Measurements from ENCODE around the gene ANKZF1. TPM values are rescaled to one million over a fixed set of nuclear protein-coding genes. Genes with fewer than 3 reads are reported as not detected.
"Not testable (repeated sequence)": the region's sequence is repeated elsewhere in the genome, so short reads cannot be mapped to it uniquely, and the experiment has no call there.

Gene ANKZF1
- total RNA-seq, 5 donors from 2014 or later (not counting 1 experiment from before 2014, with no cell fraction given): 119 to 220 (median 194) TPM

GRCh38 chr2:219200502-219201326 lies 28.9 kb upstream of the ANKZF1 start:
- not testable (repeated sequence) for H3K9me3 ChIP-seq; H3K36me3 Mint-ChIP-seq; H3K36me3 ChIP-seq (ENCODE audit: control insufficient read depth in 2 of 2, extremely low read depth in 1 of 2, insufficient read depth in 1 of 2, low read length in 1 of 2); H3K27me3 Mint-ChIP-seq; H3K9me3 Mint-ChIP-seq; ATAC-seq (replicated peaks in 1 of 4); H3K27me3 ChIP-seq (replicated peaks in 1 of 2; ENCODE audit: control insufficient read depth in 2 of 2, extremely low read depth in 1 of 2, insufficient read depth in 2 of 2, low read length in 1 of 2)
- peaks cover 16 to 20% (median 16%) of the 10 kb centered on the region in 3 donors for H3K4me1 Mint-ChIP-seq
- peak overlapping the region; percentile 87 to 88 for H3K27ac Mint-ChIP-seq
- Histone ChIP-seq H3K4me1 (ENCODE audit: control insufficient read depth in 1 of 2, extremely low read depth in 1 of 2, insufficient read depth in 2 of 2, low read length in 2 of 2) (peaks cover 0 to 16% of the 10 kb centered on the region in 2 experiments), H3K4me3 (ENCODE audit: control insufficient read depth in 1 of 2, extremely low read depth in 1 of 2, low read length in 1 of 2) (peak overlapping the region in 1 of 2 donors; percentile 39), H3K27ac (ENCODE audit: low read length) (peak overlapping the region; percentile 34)
- CTCF ChIA-PET: interaction anchor here in 1 of 2 donors (0.6 to 1.1 kb wide), 4 partner anchors 11 to 295 kb away, joined by 3 to 10 read pairs (median 4); no protein-coding TSS in a partner anchor
- peak overlapping the region; percentile 76 to 81 (median 78) for H3K4me3 Mint-ChIP-seq
- peak in 18 of 35 experiments; percentile 8 to 56 (median 24) for DNase-seq
- POLR2A ChIA-PET: interaction anchor here in 1 of 2 donors (0.7 kb wide), 1 partner anchor 134 kb away, joined by 7 read pairs; no protein-coding TSS in a partner anchor
- 50% methylated on average over 19 of the region's 26 CpGs for WGBS (ENCODE audit: insufficient coverage)

- H3K4me3 Mint-ChIP-seq; H3K9me3 ChIP-seq; H3K27me3 ChIP-seq (replicated peaks in 1 of 2; ENCODE audit: control insufficient read depth in 2 of 2, extremely low read depth in 1 of 2, insufficient read depth in 2 of 2, low read length in 1 of 2); DNase-seq; H3K27me3 Mint-ChIP-seq; POLR2A ChIA-PET; H3K9me3 Mint-ChIP-seq; ATAC-seq (replicated peaks in 1 of 4); H3K36me3 Mint-ChIP-seq; H3K27ac Mint-ChIP-seq; H3K27ac ChIP-seq (ENCODE audit: low read length); H3K36me3 ChIP-seq (ENCODE audit: control insufficient read depth in 2 of 2, extremely low read depth in 1 of 2, insufficient read depth in 1 of 2, low read length in 1 of 2); H3K4me3 ChIP-seq (ENCODE audit: control insufficient read depth in 1 of 2, extremely low read depth in 1 of 2, low read length in 1 of 2): not testable (repeated sequence)
- peaks cover 0 to 22% of the 10 kb centered on the region in 2 experiments for H3K4me1 ChIP-seq (ENCODE audit: control insufficient read depth in 1 of 2, extremely low read depth in 1 of 2, insufficient read depth in 2 of 2, low read length in 2 of 2)
- H3K4me1 Mint-ChIP-seq: peaks cover 21 to 24% (median 21%) of the 10 kb centered on the region in 3 donors
- 85% methylated on average over 8 of the region's 21 CpGs for WGBS (ENCODE audit: insufficient coverage)
- CTCF ChIA-PET: interaction anchor here in 1 of 2 donors (0.6 kb wide), 1 partner anchor 294 kb away, joined by 3 read pairs; no protein-coding TSS in a partner anchor
These were observed 28.3 kb upstream of the ANKZF1 start for GRCh38 chr2:219201331-219201730.

- Histone ChIP-seq H3K9me3 (no peaks in the 10 kb centered on the region), H3K27me3 (replicated peaks in 1 of 2; ENCODE audit: control insufficient read depth in 2 of 2, extremely low read depth in 1 of 2, insufficient read depth in 2 of 2, low read length in 1 of 2) (peaks cover 0 to under 1% of the 10 kb centered on the region in 2 experiments), H3K4me1 (ENCODE audit: control insufficient read depth in 1 of 2, extremely low read depth in 1 of 2, insufficient read depth in 2 of 2, low read length in 2 of 2) (peaks cover 14 to 43% of the 10 kb centered on the region in 2 experiments), H3K4me3 (ENCODE audit: control insufficient read depth in 1 of 2, extremely low read depth in 1 of 2, low read length in 1 of 2) (no peak overlapping the region), H3K27ac (ENCODE audit: low read length) (no peak overlapping the region), H3K36me3 (ENCODE audit: control insufficient read depth in 2 of 2, extremely low read depth in 1 of 2, insufficient read depth in 1 of 2, low read length in 1 of 2) (peaks cover 0 to 22% of the 10 kb centered on the region in 2 donors)
- POLR2A ChIA-PET: interaction anchor here (0.6 kb wide), 3 partner anchors 32 to 47 kb away, joined by 3 to 5 read pairs (median 5); no protein-coding TSS in a partner anchor
- ATAC-seq (replicated peaks in 1 of 4) (no peak), DNase-seq (no peak)
- H3K4me3 Mint-ChIP-seq: no peak overlapping the region
- H3K36me3 Mint-ChIP-seq: peaks cover 4% of the 10 kb centered on the region
- peak overlapping the region; percentile 55 to 72 for H3K27ac Mint-ChIP-seq
- CTCF ChIA-PET: no interaction called here
- peaks cover 0 to under 1% of the 10 kb centered on the region in 2 donors for H3K27me3 Mint-ChIP-seq
- no peaks in the 10 kb centered on the region for H3K9me3 Mint-ChIP-seq
- peaks cover 36 to 40% (median 37%) of the 10 kb centered on the region in 3 donors for H3K4me1 Mint-ChIP-seq
- 80% methylated on average over 1 of the region's 7 CpGs for WGBS (ENCODE audit: insufficient coverage)
These were observed 25.0 kb upstream of the ANKZF1 start for GRCh38 chr2:219204425-219205164.

GRCh38 chr2:219205165-219205538 lies 24.5 kb upstream of the ANKZF1 start:
- POLR2A ChIA-PET: interaction anchor here (0.6 to 0.7 kb wide), 4 partner anchors 23 to 48 kb away, joined by 3 to 5 read pairs (median 4); no protein-coding TSS in a partner anchor
- Histone ChIP-seq H3K36me3 (ENCODE audit: control insufficient read depth in 2 of 2, extremely low read depth in 1 of 2, insufficient read depth in 1 of 2, low read length in 1 of 2) (peaks cover 0 to 27% of the 10 kb centered on the region in 2 donors), H3K9me3 (no peaks in the 10 kb centered on the region), H3K27me3 (replicated peaks in 1 of 2; ENCODE audit: control insufficient read depth in 2 of 2, extremely low read depth in 1 of 2, insufficient read depth in 2 of 2, low read length in 1 of 2) (no peaks in the 10 kb centered on the region), H3K4me3 (ENCODE audit: control insufficient read depth in 1 of 2, extremely low read depth in 1 of 2, low read length in 1 of 2) (no peak overlapping the region), H3K4me1 (ENCODE audit: control insufficient read depth in 1 of 2, extremely low read depth in 1 of 2, insufficient read depth in 2 of 2, low read length in 2 of 2) (peaks cover 14 to 44% of the 10 kb centered on the region in 2 experiments), H3K27ac (ENCODE audit: low read length) (no peak overlapping the region)
- no peak for ATAC-seq (replicated peaks in 1 of 4)
- CTCF ChIA-PET: no interaction called here
- Mint-ChIP-seq H3K36me3 (peaks cover 4% of the 10 kb centered on the region), H3K27ac (peak overlapping the region; percentile 70 to 72), H3K4me3 (peak overlapping the region in 2 of 3 donors; percentile 34 to 90), H3K27me3 (no peaks in the 10 kb centered on the region), H3K4me1 (peaks cover 39 to 45% (median 39%) of the 10 kb centered on the region in 3 donors), H3K9me3 (no peaks in the 10 kb centered on the region)
- no peak for DNase-seq
- 100% methylated on average over 2 of the region's 5 CpGs for WGBS (ENCODE audit: insufficient coverage)

- no peaks in the 10 kb centered on the region for H3K9me3 Mint-ChIP-seq
- H3K4me3 ChIP-seq (ENCODE audit: control insufficient read depth in 1 of 2, extremely low read depth in 1 of 2, low read length in 1 of 2): peak overlapping the region; percentile 70 to 80
- peaks cover 14 to 50% of the 10 kb centered on the region in 2 experiments for H3K4me1 ChIP-seq (ENCODE audit: control insufficient read depth in 1 of 2, extremely low read depth in 1 of 2, insufficient read depth in 2 of 2, low read length in 2 of 2)
- peak overlapping the region; percentile 86 for H3K27ac ChIP-seq (ENCODE audit: low read length)
- H3K36me3 ChIP-seq (ENCODE audit: control insufficient read depth in 2 of 2, extremely low read depth in 1 of 2, insufficient read depth in 1 of 2, low read length in 1 of 2): peaks cover 0 to 27% of the 10 kb centered on the region in 2 donors
- ChIA-PET CTCF (interaction anchor here (0.7 to 1.9 kb wide), 11 partner anchors 9 to 226 kb away, joined by 3 to 11 read pairs (median 4); partner anchors contain the start of genes ABCB6 (in 1 of the 2), ANKZF1 (in 1 of the 2), ATG9A (in 1 of the 2) and CNPPD1 (in 1 of the 2)), POLR2A (interaction anchor here (0.6 to 1.0 kb wide), 8 partner anchors 9 to 49 kb away, joined by 3 to 7 read pairs (median 4); partner anchors contain the start of genes ANKZF1 (in 1 of the 2), ATG9A (in 1 of the 2) and CNPPD1 (in 1 of the 2))
- H3K27me3 ChIP-seq (replicated peaks in 1 of 2; ENCODE audit: control insufficient read depth in 2 of 2, extremely low read depth in 1 of 2, insufficient read depth in 2 of 2, low read length in 1 of 2): no peaks in the 10 kb centered on the region
- H3K4me1 Mint-ChIP-seq: peaks cover 39 to 44% (median 40%) of the 10 kb centered on the region in 3 donors
- ATAC-seq (replicated peaks in 1 of 4): no peak
- no peak for DNase-seq
- no peaks in the 10 kb centered on the region for H3K27me3 Mint-ChIP-seq
- H3K4me3 Mint-ChIP-seq: peak overlapping the region; percentile 84 to 90 (median 86)
- H3K27ac Mint-ChIP-seq: peak overlapping the region; percentile 95 to 99
- peaks cover 4% of the 10 kb centered on the region for H3K36me3 Mint-ChIP-seq
- 37% methylated on average over 6 of the region's 7 CpGs for WGBS (ENCODE audit: insufficient coverage)
- H3K9me3 ChIP-seq: no peaks in the 10 kb centered on the region
These were observed 23.7 kb upstream of the ANKZF1 start for GRCh38 chr2:219205981-219206327.
